Progenitor cell of endocrine pancreas (in vitro differentiated cells): ENCODE results near the gene SLC35E2B. TPM values are rescaled to one million over a fixed set of nuclear protein-coding genes. Genes with fewer than 3 reads are reported as not detected.

ENCODE experiments used
- DNase-seq: peaks from one replicate; pipeline ENCODE4 v3.0.0; 2021; ENCODE audit warnings: low spot score; ENCODE audit not compliant: unreplicated experiment
- H3K27ac Mint-ChIP-seq: 2 replicates; pipeline ENCODE4 v1.8.0; 2021; ENCODE audit warnings: mild to moderate bottlenecking, moderate library complexity, mixed read lengths
- H3K27me3 Mint-ChIP-seq: 2 replicates; pipeline ENCODE4 v1.8.0; 2021; ENCODE audit warnings: mixed read lengths
- H3K36me3 Mint-ChIP-seq: 2 replicates; pipeline ENCODE4 v1.8.0; 2022; ENCODE audit warnings: mixed read lengths; ENCODE audit not compliant: insufficient read depth
- H3K4me1 Mint-ChIP-seq: 2 replicates; pipeline ENCODE4 v1.8.0; 2021; ENCODE audit warnings: low read depth, mixed read lengths
- H3K4me3 Mint-ChIP-seq: 2 replicates; pipeline ENCODE4 v1.8.0; 2021; ENCODE audit warnings: low read depth, mild to moderate bottlenecking, moderate library complexity, mixed read lengths
- H3K9me3 Mint-ChIP-seq: 2 replicates; pipeline ENCODE4 v1.8.0; 2021; ENCODE audit warnings: low read depth, mixed read lengths
- total RNA-seq: library from RNA; stranded (reverse); gene quantifications from 2 replicates; pipeline ENCODE4 v1.2.1, GENCODE V29; 2021
- TF ChIP-seq, protein P1 (sequence below): fragments of 200-600 bp; sonication (generic); IDR thresholded peaks from one replicate; pipeline ENCODE4 v1.5.0; 2021; ENCODE audit warnings: antibody characterized with exemption, mild to moderate bottlenecking; ENCODE audit not compliant: unreplicated experiment

The SLC35E2B gene
- total RNA-seq, 1 donor from 2014 or later: 123 TPM

DNA sequence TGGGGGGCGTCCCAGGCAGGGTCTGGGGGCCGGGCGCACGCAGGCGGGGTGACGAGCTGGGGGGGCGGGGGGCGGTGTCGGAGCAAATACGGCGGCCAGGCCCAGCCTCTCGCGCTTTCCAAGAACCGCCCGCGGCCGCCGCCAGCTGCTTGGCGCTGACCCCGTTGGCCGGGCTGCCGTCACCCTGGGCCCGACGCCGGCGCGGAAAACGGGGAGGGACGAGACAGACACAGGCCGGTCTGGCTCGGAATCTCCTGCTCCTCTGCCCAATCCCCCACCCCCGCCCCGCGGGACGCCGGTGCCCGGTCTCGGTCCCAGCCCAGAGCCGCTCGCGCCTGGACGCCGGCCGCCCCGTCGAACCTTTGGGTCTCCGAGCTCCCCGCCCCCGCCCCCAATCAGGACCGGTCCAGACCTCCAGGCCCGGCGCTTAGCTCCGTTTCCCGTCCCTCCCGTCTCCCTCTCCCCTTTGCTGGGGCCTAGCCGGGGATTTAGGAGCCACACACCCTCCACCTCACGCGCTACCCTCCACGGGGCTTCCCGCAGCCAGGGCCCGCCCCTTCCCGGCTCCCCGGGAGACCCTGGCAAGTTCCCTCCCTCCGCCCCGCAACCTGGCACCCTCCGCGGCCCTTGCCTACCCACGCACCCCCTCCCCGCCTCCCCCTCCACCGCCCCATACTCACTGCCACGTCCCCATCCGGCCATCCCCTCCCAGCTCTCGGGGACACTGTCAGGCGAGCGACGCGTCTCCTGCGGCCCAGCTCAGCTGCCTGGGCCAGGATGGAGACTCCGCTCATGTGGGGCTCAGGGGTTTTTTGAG, 61.4 kb downstream of the SLC35E2B start:
- H3K4me3 Mint-ChIP-seq: no peak overlapping the region
- no peak for DNase-seq
- peaks cover 3% of the 10 kb centered on the region for H3K27me3 Mint-ChIP-seq
- H3K4me1 Mint-ChIP-seq: no peaks in the 10 kb centered on the region
- TF ChIP-seq, protein P1, sequence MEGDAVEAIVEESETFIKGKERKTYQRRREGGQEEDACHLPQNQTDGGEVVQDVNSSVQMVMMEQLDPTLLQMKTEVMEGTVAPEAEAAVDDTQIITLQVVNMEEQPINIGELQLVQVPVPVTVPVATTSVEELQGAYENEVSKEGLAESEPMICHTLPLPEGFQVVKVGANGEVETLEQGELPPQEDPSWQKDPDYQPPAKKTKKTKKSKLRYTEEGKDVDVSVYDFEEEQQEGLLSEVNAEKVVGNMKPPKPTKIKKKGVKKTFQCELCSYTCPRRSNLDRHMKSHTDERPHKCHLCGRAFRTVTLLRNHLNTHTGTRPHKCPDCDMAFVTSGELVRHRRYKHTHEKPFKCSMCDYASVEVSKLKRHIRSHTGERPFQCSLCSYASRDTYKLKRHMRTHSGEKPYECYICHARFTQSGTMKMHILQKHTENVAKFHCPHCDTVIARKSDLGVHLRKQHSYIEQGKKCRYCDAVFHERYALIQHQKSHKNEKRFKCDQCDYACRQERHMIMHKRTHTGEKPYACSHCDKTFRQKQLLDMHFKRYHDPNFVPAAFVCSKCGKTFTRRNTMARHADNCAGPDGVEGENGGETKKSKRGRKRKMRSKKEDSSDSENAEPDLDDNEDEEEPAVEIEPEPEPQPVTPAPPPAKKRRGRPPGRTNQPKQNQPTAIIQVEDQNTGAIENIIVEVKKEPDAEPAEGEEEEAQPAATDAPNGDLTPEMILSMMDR: no peak
- H3K36me3 Mint-ChIP-seq: no peaks in the 10 kb centered on the region
- no peaks in the 10 kb centered on the region for H3K9me3 Mint-ChIP-seq
- no peak overlapping the region for H3K27ac Mint-ChIP-seq

DNA sequence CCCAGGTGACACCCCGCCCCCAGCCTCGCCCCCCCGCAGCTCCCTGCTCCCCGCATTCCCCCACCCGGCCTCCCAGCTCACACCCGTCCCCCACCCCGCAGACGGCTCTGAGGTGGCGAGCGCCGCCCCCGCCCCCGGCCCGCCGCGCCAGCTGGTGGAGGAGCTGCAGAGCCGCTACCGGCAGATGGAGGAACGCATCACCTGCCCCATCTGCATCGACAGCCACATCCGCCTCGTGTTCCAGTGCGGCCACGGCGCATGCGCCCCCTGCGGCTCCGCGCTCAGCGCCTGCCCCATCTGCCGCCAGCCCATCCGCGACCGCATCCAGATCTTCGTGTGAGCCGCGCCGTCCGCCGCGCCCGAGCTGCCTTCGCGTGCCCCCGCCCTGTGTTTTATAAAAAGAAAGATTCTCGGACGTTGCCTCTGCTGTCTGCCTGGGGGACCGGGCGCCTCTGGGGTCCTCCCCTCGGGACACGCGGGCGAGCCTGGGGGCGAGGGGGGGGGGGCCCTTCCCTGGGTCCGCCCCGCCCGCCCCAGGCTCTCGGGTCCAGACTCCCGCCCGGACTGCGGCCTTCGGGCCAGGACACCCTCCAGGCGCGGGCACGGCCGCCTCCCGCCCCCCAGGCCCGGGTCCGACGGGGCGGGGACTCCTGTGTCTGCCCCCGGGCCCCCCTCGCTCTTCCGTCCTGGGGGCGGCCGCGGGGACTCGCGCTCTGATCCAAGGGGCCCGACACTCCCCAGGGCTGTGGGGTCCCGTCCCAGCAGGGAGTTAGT, 62.2 kb downstream of the SLC35E2B start:
- H3K27ac Mint-ChIP-seq: no peak overlapping the region
- no peaks in the 10 kb centered on the region for H3K36me3 Mint-ChIP-seq
- TF ChIP-seq, protein P1: no peak
- no peak for DNase-seq
- H3K9me3 Mint-ChIP-seq: no peaks in the 10 kb centered on the region
- peaks cover 3% of the 10 kb centered on the region for H3K27me3 Mint-ChIP-seq
- H3K4me3 Mint-ChIP-seq: no peak overlapping the region
- H3K4me1 Mint-ChIP-seq: no peaks in the 10 kb centered on the region

DNA sequence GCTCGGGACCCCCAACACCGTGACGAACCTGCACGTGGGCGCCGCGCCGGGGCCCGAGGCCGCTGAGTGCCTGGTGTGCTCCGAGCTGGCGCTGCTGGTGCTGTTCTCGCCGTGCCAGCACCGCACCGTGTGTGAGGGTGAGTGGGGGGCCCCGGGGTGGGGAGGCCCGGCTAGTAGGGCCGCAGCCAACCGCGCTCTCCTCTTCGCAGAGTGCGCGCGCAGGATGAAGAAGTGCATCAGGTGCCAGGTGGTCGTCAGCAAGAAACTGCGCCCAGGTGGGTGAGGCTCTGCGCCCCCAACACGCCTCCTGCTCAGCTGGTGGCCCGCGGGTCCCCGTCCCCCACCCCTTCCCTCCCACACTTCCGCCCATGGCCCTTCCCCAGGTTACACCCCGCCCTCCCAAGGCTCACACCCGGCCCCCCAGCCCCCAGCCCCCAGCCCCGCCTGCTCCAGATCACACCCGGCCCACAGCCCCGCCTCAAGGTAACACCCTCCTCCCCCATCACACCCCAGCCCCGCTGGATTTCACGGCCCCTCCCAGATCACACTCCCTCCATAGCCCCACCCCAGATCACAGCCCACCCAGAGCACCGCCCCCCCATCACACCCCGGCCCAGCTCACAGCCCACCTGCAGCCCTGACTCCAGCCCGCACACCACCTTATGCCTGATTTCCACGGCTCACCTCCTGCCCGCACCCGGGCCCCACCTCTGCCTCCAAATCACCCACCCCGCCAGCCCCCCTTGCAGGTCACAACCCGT, 63.0 kb downstream of the SLC35E2B start:
- Mint-ChIP-seq H3K4me3 (no peak overlapping the region), H3K27ac (no peak overlapping the region), H3K4me1 (no peaks in the 10 kb centered on the region), H3K9me3 (no peaks in the 10 kb centered on the region), H3K27me3 (peaks cover 3% of the 10 kb centered on the region), H3K36me3 (no peaks in the 10 kb centered on the region)
- DNase-seq: no peak
- TF ChIP-seq, protein P1: no peak

DNA sequence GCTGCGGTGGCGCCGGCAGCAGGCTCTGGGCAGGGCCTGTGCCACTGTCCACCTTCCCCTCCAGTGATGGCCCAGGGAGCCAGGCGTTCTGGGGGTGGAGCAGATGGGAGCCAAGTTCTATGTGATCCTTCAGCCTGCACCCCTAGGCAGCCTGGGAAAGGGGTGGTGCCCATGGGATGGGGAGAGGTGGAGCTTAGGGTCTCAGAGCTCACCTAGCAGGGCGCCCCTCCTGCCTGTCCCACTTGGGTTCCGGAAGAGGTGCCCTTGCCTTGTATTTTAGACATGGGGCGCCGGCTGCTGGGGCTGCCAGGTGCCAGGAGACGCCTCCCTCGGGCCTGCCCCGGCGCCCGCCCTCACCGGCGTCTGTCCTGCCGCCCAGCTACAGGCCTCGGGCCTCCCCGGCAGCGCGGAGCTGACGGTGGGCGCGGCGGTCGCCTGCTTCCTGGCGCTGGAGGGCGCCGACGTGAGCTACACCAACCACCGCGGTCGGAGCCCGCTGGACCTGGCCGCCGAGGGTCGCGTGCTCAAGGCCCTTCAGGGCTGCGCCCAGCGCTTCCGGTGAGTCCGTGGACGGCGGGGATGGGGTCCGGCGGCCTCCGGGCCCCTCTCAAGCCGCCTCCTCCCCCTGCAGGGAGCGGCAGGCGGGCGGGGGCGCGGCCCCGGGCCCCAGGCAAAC, 63.7 kb downstream of the SLC35E2B start:
- no peak overlapping the region for H3K27ac Mint-ChIP-seq
- peaks cover 3% of the 10 kb centered on the region for H3K27me3 Mint-ChIP-seq
- H3K4me1 Mint-ChIP-seq: no peaks in the 10 kb centered on the region
- H3K9me3 Mint-ChIP-seq: no peaks in the 10 kb centered on the region
- no peak overlapping the region for H3K4me3 Mint-ChIP-seq
- H3K36me3 Mint-ChIP-seq: no peaks in the 10 kb centered on the region
- DNase-seq: no peak
- TF ChIP-seq, protein P1: no peak
